GM12872 (cell line): ENCODE data around the gene KLK12.

Experiments
- TF ChIP-seq, protein P1 (sequence below): IDR thresholded peaks from 3 replicates; pipeline ENCODE4 v1.5.1; 2011; ENCODE audit warnings: low read depth, mild to moderate bottlenecking, low read length, moderate library complexity; ENCODE audit not compliant: insufficient read depth

KLK12 gene

DNA sequence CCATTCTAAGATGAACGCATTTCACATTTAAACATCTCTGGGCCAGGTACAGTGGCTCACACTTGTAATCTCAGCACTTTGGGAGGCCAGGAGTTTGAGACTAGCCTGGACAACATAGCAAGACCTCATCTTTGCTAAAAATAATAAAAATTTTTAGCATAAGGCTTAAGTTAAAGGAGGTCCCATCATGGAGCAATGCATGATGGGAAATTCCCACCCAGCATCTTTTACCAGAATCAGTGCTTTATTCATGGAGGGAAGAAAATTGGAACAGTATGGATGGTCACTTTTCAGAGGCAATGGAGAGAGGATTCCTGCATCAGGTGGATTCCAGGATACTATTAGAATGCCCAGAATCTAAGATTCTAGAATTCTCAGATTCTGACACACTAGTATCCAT, 29.6 kb downstream of the KLK12 start:
- TF ChIP-seq, protein P1, sequence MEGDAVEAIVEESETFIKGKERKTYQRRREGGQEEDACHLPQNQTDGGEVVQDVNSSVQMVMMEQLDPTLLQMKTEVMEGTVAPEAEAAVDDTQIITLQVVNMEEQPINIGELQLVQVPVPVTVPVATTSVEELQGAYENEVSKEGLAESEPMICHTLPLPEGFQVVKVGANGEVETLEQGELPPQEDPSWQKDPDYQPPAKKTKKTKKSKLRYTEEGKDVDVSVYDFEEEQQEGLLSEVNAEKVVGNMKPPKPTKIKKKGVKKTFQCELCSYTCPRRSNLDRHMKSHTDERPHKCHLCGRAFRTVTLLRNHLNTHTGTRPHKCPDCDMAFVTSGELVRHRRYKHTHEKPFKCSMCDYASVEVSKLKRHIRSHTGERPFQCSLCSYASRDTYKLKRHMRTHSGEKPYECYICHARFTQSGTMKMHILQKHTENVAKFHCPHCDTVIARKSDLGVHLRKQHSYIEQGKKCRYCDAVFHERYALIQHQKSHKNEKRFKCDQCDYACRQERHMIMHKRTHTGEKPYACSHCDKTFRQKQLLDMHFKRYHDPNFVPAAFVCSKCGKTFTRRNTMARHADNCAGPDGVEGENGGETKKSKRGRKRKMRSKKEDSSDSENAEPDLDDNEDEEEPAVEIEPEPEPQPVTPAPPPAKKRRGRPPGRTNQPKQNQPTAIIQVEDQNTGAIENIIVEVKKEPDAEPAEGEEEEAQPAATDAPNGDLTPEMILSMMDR: no peak

DNA sequence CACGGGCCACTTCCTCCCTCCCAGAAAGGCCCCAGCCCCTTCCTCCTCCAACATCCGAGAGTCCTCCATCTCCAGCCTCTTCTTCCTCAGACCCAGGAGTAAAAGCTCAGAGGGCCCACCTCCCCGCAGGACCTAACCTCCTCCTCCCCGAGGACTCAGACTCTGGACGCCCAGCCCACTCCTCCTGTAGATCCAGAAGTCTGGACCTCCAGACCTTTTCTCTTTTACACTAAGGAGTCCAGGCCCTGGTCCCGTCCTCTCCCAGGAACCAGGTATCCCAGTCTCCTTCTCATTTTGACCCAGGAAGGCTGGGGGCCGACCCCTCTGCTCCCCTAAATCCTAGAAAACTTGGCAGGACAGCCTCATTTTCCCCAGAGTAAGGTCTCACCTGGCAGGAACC, 31.5 kb downstream of the KLK12 start:
- TF ChIP-seq, protein P1: no peak

DNA sequence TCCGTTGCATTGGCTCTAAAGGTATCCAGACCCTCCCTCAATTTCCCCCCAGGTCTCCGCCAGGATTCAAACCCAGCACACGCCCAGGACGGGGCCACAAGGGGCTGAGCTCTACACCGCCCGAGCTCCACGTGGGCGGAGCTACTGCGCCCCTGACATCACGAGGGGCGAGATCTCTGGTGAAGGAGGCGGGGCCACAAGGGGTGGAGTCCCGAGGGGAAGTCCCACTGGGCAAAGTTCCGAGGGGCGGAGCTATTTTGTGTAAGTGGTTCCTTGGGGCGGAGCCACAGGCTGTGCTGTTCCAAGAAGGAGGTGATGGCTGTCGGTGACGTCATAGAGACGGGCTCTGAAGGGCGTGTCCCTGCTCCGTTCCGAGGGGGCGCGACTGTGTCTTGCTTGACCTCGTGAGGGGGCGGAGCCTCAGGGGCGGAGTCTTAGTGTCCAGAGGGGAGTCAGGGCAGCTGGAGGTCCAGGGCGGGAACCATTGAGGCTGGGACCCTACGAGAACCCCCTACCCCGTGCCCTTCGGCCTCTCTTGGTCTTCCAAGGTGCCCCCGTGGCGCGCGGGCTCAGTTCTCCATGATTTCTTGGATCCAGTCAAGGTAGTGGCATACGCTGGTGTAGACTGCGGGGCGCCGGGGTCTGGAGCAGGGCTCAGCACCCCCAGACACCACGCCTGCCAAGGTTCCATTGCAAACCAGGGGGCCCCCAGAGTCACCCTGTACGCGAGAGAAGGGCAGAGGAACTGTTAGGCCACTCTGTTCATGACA, 32.1 kb downstream of the KLK12 start:
- TF ChIP-seq, protein P1: no peak

DNA sequence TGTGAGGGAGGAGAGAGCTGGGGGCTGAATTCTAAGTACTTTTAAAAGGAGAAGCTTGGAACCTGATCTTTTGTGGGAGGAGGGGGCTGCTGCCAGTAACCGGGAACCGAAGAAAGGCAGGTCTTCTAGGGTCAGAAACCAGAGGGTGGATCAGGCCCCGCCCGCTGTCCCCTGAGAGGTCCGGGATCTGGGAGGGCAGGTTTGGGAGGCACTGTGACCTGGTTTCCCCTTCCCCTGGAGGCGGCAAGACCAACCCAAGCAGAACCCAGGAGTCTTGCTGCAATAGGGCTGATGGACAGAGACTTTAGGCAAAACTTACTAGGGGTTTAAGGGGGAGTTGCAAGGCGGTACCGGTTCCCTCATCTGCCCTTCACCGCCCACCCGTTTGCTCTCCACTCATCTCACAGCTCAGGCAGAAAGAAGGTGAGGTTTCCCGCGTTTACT, 32.7 kb downstream of the KLK12 start:
- TF ChIP-seq, protein P1: no peak

DNA sequence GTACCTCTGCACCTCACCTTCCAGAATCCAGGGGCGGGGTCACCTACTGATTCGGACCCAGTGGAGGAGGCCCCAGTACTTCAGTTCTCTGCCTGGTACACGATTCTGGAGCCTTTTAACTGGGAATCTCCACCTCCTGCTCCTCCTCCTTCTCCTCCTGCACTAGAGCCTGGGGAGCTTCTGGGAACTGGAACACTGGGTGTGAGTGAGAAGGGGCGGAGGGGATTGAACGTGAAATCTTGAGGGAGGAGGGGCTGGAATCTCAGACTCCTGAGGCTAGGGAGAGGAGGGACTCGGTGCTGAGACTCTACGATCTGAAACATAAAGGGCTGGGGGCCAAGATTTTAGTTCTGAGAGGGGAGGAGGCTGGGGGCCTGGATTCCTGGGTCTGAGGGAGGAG, 33.3 kb downstream of the KLK12 start, which contains the start of gene KLK8:
KLK8 (minus strand) TSS at position 90 of the 400 bp plus-strand sequence. CDS start 437 bp downstream, outside the sequence.
- TF ChIP-seq, protein P1: no peak

DNA sequence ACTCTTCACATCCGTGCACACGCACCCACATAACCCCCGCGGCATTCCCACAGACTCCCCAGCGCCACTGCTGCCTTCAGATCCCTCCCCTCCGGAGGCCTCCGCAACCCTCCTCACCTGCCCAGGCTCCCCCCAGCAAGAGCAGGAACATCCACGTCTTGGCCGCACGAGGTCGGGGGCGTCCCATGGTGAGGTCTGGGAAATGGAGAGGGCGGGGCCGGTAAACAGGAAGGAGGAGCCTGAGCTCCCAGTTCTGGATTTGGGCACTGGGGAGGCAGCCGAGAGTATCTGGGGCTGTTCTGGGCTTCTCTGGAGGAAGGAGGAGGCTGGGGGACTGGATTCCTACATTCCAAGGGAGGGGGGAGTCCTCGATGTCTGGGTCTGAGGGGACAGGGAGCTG, 33.8 kb downstream of the KLK12 start:
- TF ChIP-seq, protein P1: no peak

DNA sequence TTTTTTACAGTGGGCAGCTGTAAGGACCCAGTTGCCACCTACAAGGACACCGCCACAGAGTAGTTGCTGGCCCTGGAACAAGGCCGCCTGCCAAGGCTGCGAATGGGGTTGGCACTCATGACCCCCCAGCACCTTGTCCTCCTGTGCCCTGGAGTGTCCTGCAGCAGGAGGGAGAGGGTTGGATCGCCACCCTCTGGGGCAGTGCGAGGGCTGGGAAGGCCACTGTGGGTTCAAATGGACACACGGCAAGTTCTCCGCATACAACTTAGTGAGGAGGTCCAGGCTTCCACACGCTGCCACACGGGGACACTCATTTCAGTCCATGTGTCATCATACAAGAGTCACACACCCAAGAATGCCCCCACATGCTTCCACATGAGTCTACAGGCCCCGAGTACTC, 34.4 kb downstream of the KLK12 start:
- TF ChIP-seq, protein P1: no peak
